CD14-positive monocyte (primary cell): ENCODE measurements around the gene CDH9. TPM values are rescaled to one million over a fixed set of nuclear protein-coding genes. Genes with fewer than 3 reads are reported as not detected.

ENCODE experiments used
- DNase-seq, 3 donors: peaks; one replicate each; pipeline ENCODE4 v3.0.0-alpha.2; 2011 to 2022
- H2AFZ ChIP-seq: 2 replicates; pipeline ENCODE4 v1.6.0; 2012; ENCODE audit warnings: mild to moderate bottlenecking, low read depth, low read length, inconsistent platforms; ENCODE audit not compliant: insufficient read depth, poor library complexity, severe bottlenecking
- H3K27ac ChIP-seq, 2 donors: 1 replicate in 1 of 2; 2 replicates in 1 of 2; pipeline ENCODE4 v1.5.1; 2012 to 2013; ENCODE audit warnings: low read length in 2 of 2, control low read depth in 1 of 2, inconsistent platforms in 1 of 2, low read depth in 1 of 2, mild to moderate bottlenecking in 1 of 2
- H3K27me3 ChIP-seq, 2 donors: one replicate each; pipeline versions ENCODE4 v1.6.0 to v1.6.1; 2011 to 2013; ENCODE audit warnings: low read length in 2 of 2; ENCODE audit not compliant: control insufficient read depth in 2 of 2, insufficient read depth in 2 of 2
- H3K36me3 ChIP-seq, 2 donors: replicated peaks in 1 of 2; 1 replicate in 1 of 2; 2 replicates in 1 of 2; pipeline versions ENCODE4 v1.5.1 to v1.6.1; 2012 to 2013; ENCODE audit warnings: low read length in 2 of 2, control low read depth in 1 of 2, inconsistent platforms in 1 of 2, mild to moderate bottlenecking in 1 of 2; ENCODE audit not compliant: insufficient read depth in 2 of 2, control insufficient read depth in 1 of 2
- H3K4me1 ChIP-seq, 2 donors: 1 replicate in 1 of 2; 2 replicates in 1 of 2; pipeline versions ENCODE4 v1.5.1 to v1.6.1; 2012 to 2013; ENCODE audit warnings: low read length in 2 of 2, control low read depth in 1 of 2, inconsistent platforms in 1 of 2, mild to moderate bottlenecking in 1 of 2, moderate library complexity in 1 of 2; ENCODE audit not compliant: insufficient read depth in 2 of 2, control insufficient read depth in 1 of 2
- H3K4me2 ChIP-seq: replicated peaks from 2 replicates; pipeline ENCODE3; 2012; ENCODE audit warnings: low read length, moderate library complexity, mild to moderate bottlenecking; ENCODE audit not compliant: poor library complexity, severe bottlenecking; ENCODE audit errors: extremely low read depth
- H3K4me3 ChIP-seq, 3 experiments: fragments of 200-600 bp in 1 of 3; sonication (generic) in 1 of 3; replicated peaks in 1 of 3; 1 replicate in 2 of 3; 2 replicates in 1 of 3; pipeline ENCODE4 v1.5.1; 2011 to 2013; ENCODE audit warnings: low read length in 3 of 3, mild to moderate bottlenecking in 3 of 3, control low read depth in 2 of 3, low read depth in 2 of 3, inconsistent platforms in 1 of 3, moderate library complexity in 1 of 3
- H3K79me2 ChIP-seq: 2 replicates; pipeline ENCODE4 v1.6.0; 2012; ENCODE audit warnings: mild to moderate bottlenecking, control low read depth, inconsistent platforms, low read length, moderate library complexity; ENCODE audit not compliant: insufficient read depth
- H3K9ac ChIP-seq: 2 replicates; pipeline ENCODE4 v1.6.0; 2017; ENCODE audit warnings: low read length, mild to moderate bottlenecking; ENCODE audit not compliant: insufficient read depth, poor library complexity, severe bottlenecking
- H3K9me3 ChIP-seq, 2 donors: replicated peaks in 1 of 2; 1 replicate in 1 of 2; 2 replicates in 1 of 2; pipeline versions ENCODE4 v1.5.1 to v1.6.1; 2012 to 2013; ENCODE audit warnings: low read length in 2 of 2, control low read depth in 1 of 2; ENCODE audit not compliant: control insufficient read depth in 1 of 2, insufficient read depth in 1 of 2
- H4K20me1 ChIP-seq: 2 replicates; pipeline ENCODE4 v1.6.0; 2012; ENCODE audit warnings: mild to moderate bottlenecking, low read length, control low read depth, moderate library complexity; ENCODE audit not compliant: insufficient read depth
- H3K27ac Mint-ChIP-seq, 7 donors: one replicate each; pipeline ENCODE4 v1.8.0; 2020; ENCODE audit warnings: mild to moderate bottlenecking in 7 of 7, mixed read lengths in 7 of 7, moderate library complexity in 6 of 7, inconsistent platforms in 2 of 7
- H3K27me3 Mint-ChIP-seq, 3 donors: one replicate each; pipeline ENCODE4 v1.8.0; 2021 to 2022; ENCODE audit warnings: low read depth in 3 of 3, mild to moderate bottlenecking in 3 of 3, mixed read lengths in 3 of 3, moderate library complexity in 3 of 3, inconsistent platforms in 1 of 3
- H3K36me3 Mint-ChIP-seq, 2 donors: one replicate each; pipeline ENCODE4 v1.8.0; 2020; ENCODE audit warnings: mixed read lengths in 2 of 2, inconsistent platforms in 1 of 2, mild to moderate bottlenecking in 1 of 2
- H3K4me1 Mint-ChIP-seq: one replicate; pipeline ENCODE4 v1.8.0; 2020; ENCODE audit warnings: mild to moderate bottlenecking, mixed read lengths
- H3K4me3 Mint-ChIP-seq, 2 donors: one replicate each; pipeline ENCODE4 v1.8.0; 2020; ENCODE audit warnings: mild to moderate bottlenecking in 2 of 2, mixed read lengths in 2 of 2, moderate library complexity in 1 of 2
- H3K9me3 Mint-ChIP-seq, 7 donors: one replicate each; pipeline ENCODE4 v1.8.0; 2020 to 2022; ENCODE audit warnings: mixed read lengths in 7 of 7, mild to moderate bottlenecking in 6 of 7, moderate library complexity in 6 of 7, inconsistent platforms in 2 of 7
- WGBS: methylation state at CpG from one replicate; pipeline ENCODE4 v1.1.5; 2013; ENCODE audit warnings: missing lambda C conversion rate; ENCODE audit not compliant: insufficient coverage; 5-methylcytosine and 5-hydroxymethylcytosine counted together
- intact Hi-C, 2 donors: fragments of 100-400 bp; cut with micrococcal nuclease; formaldehyde crosslinking; loops; one replicate each; pipeline versions ENCODE4 v1.15.0 to v1.15.1; 2023
- polyA plus RNA-seq, 3 donors: library from polyadenylated mRNA; depleted of rRNA in 1 of 3; unstranded in 2 of 3; stranded (reverse) in 1 of 3; fragments of 300-500 nt in 2 of 3; fragments of >200 nt in 1 of 3; fragmentation: Illumina TruSeq in 2 of 3; gene quantifications; 1 replicate in 2 of 3; 2 replicates in 1 of 3; pipeline ENCODE4 v1.2.3, GENCODE V29; 2012 to 2021
- TF ChIP-seq, protein P1 (sequence below): fragments of 200-600 bp; IDR thresholded peaks from one replicate; pipeline ENCODE4 v1.8.0; 2022; ENCODE audit warnings: antibody characterized with exemption, mild to moderate bottlenecking

The CDH9 gene
- polyA plus RNA-seq, 3 donors, result not detected

DNA sequence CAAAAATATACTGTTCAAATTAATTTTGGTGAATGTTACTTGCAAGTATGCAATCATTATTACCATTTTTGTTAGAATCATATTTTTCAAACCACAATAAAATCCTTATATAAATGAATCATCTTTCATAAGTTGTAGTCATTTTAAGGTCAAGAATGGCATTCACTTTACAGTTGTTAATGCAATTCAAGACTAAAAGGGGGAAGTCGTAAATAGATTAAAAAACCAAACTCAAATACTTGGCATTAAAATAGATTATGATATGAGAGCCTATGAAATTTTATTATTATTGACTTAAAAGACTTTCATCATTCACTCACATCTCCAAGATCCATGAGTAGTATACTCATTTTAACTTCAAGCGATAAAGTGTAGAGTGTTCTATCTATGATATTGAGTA lies 11.6 kb downstream of the CDH9 start:
- no peaks in the 10 kb centered on the region for H3K79me2 ChIP-seq
- no CpG with 5 or more reads among the region's 2 CpGs for WGBS
- H3K4me1 ChIP-seq, result no peaks in the 10 kb centered on the region
- Mint-ChIP-seq H3K9me3 (peaks cover 0 to 3% (median 0%) of the 10 kb centered on the region in 7 donors), H3K36me3 (no peaks in the 10 kb centered on the region), H3K4me3 (no peak overlapping the region), H3K27me3 (no peaks in the 10 kb centered on the region), H3K27ac (no peak overlapping the region), H3K4me1 (no peaks in the 10 kb centered on the region)
- no peak overlapping the region for H3K9ac ChIP-seq
- intact Hi-C loops, result no loop called here
- no peaks in the 10 kb centered on the region for H3K9me3 ChIP-seq
- H4K20me1 ChIP-seq, result no peaks in the 10 kb centered on the region
- TF ChIP-seq, protein P1, sequence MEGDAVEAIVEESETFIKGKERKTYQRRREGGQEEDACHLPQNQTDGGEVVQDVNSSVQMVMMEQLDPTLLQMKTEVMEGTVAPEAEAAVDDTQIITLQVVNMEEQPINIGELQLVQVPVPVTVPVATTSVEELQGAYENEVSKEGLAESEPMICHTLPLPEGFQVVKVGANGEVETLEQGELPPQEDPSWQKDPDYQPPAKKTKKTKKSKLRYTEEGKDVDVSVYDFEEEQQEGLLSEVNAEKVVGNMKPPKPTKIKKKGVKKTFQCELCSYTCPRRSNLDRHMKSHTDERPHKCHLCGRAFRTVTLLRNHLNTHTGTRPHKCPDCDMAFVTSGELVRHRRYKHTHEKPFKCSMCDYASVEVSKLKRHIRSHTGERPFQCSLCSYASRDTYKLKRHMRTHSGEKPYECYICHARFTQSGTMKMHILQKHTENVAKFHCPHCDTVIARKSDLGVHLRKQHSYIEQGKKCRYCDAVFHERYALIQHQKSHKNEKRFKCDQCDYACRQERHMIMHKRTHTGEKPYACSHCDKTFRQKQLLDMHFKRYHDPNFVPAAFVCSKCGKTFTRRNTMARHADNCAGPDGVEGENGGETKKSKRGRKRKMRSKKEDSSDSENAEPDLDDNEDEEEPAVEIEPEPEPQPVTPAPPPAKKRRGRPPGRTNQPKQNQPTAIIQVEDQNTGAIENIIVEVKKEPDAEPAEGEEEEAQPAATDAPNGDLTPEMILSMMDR, result no peak
- no peak overlapping the region for H3K4me2 ChIP-seq
- DNase-seq, result no peak
- H2AFZ ChIP-seq, result no peak overlapping the region
- no peak overlapping the region for H3K4me3 ChIP-seq
- H3K27me3 ChIP-seq, result no peaks in the 10 kb centered on the region
- no peaks in the 10 kb centered on the region for H3K36me3 ChIP-seq
- H3K27ac ChIP-seq, result no peak overlapping the region

DNA sequence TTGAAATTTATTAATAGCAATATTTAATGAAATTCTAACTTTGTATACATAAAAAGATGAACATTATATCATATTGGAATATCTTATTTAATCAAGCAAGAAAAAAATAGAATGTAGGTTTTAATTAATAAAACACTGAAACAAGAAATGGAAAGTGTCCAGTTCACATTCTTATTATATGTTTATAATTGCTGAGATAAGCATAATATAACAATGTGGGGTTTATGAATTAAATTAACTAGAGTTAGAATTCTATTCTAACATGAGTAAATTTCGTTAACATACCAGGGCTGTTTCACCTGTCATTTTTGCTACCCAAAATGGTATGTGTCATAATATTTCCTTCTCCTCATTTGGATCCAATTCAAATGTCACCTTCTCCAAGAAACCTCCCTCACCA lies 12.3 kb downstream of the CDH9 start:
- H3K4me3 ChIP-seq, result no peak overlapping the region
- no peaks in the 10 kb centered on the region for H3K4me1 ChIP-seq
- Mint-ChIP-seq H3K36me3 (no peaks in the 10 kb centered on the region), H3K27me3 (no peaks in the 10 kb centered on the region), H3K27ac (no peak overlapping the region), H3K9me3 (peaks cover 0 to 3% (median 0%) of the 10 kb centered on the region in 7 donors), H3K4me3 (no peak overlapping the region), H3K4me1 (no peaks in the 10 kb centered on the region)
- no CpG with 5 or more reads among the region's 1 CpG for WGBS
- H3K27ac ChIP-seq, result no peak overlapping the region
- H2AFZ ChIP-seq, result no peak overlapping the region
- H3K9ac ChIP-seq, result no peak overlapping the region
- TF ChIP-seq, protein P1, result no peak
- DNase-seq, result no peak
- no peaks in the 10 kb centered on the region for H3K79me2 ChIP-seq
- H3K4me2 ChIP-seq, result no peak overlapping the region
- H3K36me3 ChIP-seq, result no peaks in the 10 kb centered on the region
- intact Hi-C loops, result no loop called here
- no peaks in the 10 kb centered on the region for H4K20me1 ChIP-seq
- no peaks in the 10 kb centered on the region for H3K9me3 ChIP-seq
- no peaks in the 10 kb centered on the region for H3K27me3 ChIP-seq
